GM12878 (cell line): ENCODE results near the gene CHMP4A. TPM values are rescaled to one million over a fixed set of nuclear protein-coding genes. Genes with fewer than 3 reads are reported as not detected.

Experiments used
- ATAC-seq: fragments of 200-7000 bp; cut with Tn5 transposase; 3 replicates; pipeline ENCODE4 v1.9.1; 2020; ENCODE audit warnings: mild to moderate bottlenecking, moderate library complexity
- BruUV-seq: library from RNA; stranded (reverse); fragments of 400-500 nt; replicated peaks from 2 replicates; lab custom pipeline; 2021; lab: Mats Ljungman, UMichigan
- CTCF ChIA-PET: fragments of 300-600 bp; sonication (Branson Sonifier 250); formaldehyde crosslinking; extraction: SDS; loops from one replicate; lab custom pipeline; 2021; ENCODE audit warnings: inconsistent platforms; lab: Yijun Ruan, JAX
- POLR2A ChIA-PET: fragments of 350-600 bp; formaldehyde crosslinking; extraction: SDS; loops from one replicate; lab custom pipeline; 2021; ENCODE audit warnings: inconsistent platforms; lab: Charles Lee
- RAD21 ChIA-PET: fragments of 300-600 bp; sonication (Branson Sonifier 250); formaldehyde crosslinking; loops from one replicate; lab custom pipeline; 2023; ENCODE audit warnings: antibody characterized with exemption; ENCODE audit not compliant: unreplicated experiment; lab: Charles Lee
- SMC1A ChIA-PET: fragments of 300-600 bp; sonication (Branson Sonifier 250); formaldehyde crosslinking; loops from one replicate; lab custom pipeline; 2023; ENCODE audit not compliant: unreplicated experiment, uncharacterized antibody; lab: Charles Lee
- DNase-seq: peaks from one replicate; pipeline ENCODE4 v3.0.0-alpha.2; 2011; ENCODE audit warnings: low read depth, low spot score
- FAIRE-seq: peaks from 3 replicates; lab custom pipeline; 2011; peaks lifted over from hg19 to GRCh38; lab: Jason Lieb, UNC
- H2AFZ ChIP-seq: 2 replicates; pipeline ENCODE4 v1.6.0; 2011; ENCODE audit warnings: low read depth, low read length, control low read depth; ENCODE audit not compliant: control insufficient read depth
- H3K27ac ChIP-seq: 2 replicates; pipeline ENCODE4 v1.5.1; 2011; ENCODE audit warnings: control low read depth; ENCODE audit not compliant: control insufficient read depth, insufficient read depth
- H3K27me3 ChIP-seq, 2 experiments: replicated peaks in 1 of 2; 2 replicates each; pipeline versions ENCODE4 v1.6.0 to v1.6.1; 2011; ENCODE audit warnings: low read length in 1 of 2; ENCODE audit not compliant: control insufficient read depth in 2 of 2, insufficient read depth in 2 of 2
- H3K36me3 ChIP-seq, 2 experiments: 2 replicates each; pipeline ENCODE4 v1.5.1; 2011; ENCODE audit warnings: low read length in 1 of 2; ENCODE audit not compliant: control insufficient read depth in 2 of 2, insufficient read depth in 2 of 2
- H3K4me1 ChIP-seq: 2 replicates; pipeline ENCODE4 v1.6.1; 2011; ENCODE audit warnings: mild to moderate bottlenecking, low read length, moderate library complexity, mixed read lengths; ENCODE audit not compliant: control insufficient read depth, insufficient read depth
- H3K4me2 ChIP-seq: 2 replicates; pipeline ENCODE4 v1.6.0; 2011; ENCODE audit warnings: control low read depth; ENCODE audit not compliant: control insufficient read depth, insufficient read depth
- H3K4me3 ChIP-seq: fragments of 200-600 bp; sonication (generic); 2 replicates; pipeline ENCODE4 v1.5.1; 2016
- H3K79me2 ChIP-seq: 2 replicates; pipeline ENCODE4 v1.6.0; 2011; ENCODE audit warnings: low read length; ENCODE audit not compliant: control insufficient read depth, insufficient read depth
- H3K9ac ChIP-seq: 2 replicates; pipeline ENCODE4 v1.8.0; 2011; ENCODE audit warnings: low read length, control low read depth, mixed read lengths; ENCODE audit not compliant: control insufficient read depth, insufficient read depth
- H3K9me3 ChIP-seq: replicated peaks from 3 replicates; pipeline ENCODE4 v1.5.1; 2011; ENCODE audit warnings: mild to moderate bottlenecking, low read length; ENCODE audit not compliant: control insufficient read depth, insufficient read depth
- H4K20me1 ChIP-seq: 2 replicates; pipeline ENCODE4 v1.6.0; 2011; ENCODE audit not compliant: control insufficient read depth, insufficient read depth
- BACH1 ChIP-seq: fragments of 450-650 bp; IDR thresholded peaks from 2 replicates; pipeline ENCODE4 v1.6.1; 2017; ENCODE audit warnings: mild to moderate bottlenecking, borderline replicate concordance
- BHLHE40 ChIP-seq, 2 experiments: fragments of 450-650 bp in 1 of 2; IDR thresholded peaks; 2 replicates each; pipeline ENCODE4 v1.6.1; 2011 to 2017; ENCODE audit warnings: low read depth in 2 of 2, borderline replicate concordance in 1 of 2, improper control_type of control experiment in 1 of 2, low read length in 1 of 2, mild to moderate bottlenecking in 1 of 2
- BRCA1 ChIP-seq: IDR thresholded peaks from 2 replicates; pipeline ENCODE4 v1.6.1; 2011; ENCODE audit warnings: low read depth, low read length, improper control_type of control experiment
- CREM ChIP-seq: IDR thresholded peaks from 2 replicates; pipeline ENCODE4 v1.6.1; 2014; ENCODE audit warnings: antibody characterized with exemption, low read depth
- HCFC1 ChIP-seq: fragments of 150-350 bp; IDR thresholded peaks from 2 replicates; pipeline ENCODE4 v1.6.1; 2014; ENCODE audit warnings: low read length
- HDGF ChIP-seq: fragments of 450-650 bp; IDR thresholded peaks from 2 replicates; pipeline ENCODE4 v1.6.1; 2016; ENCODE audit warnings: antibody characterized with exemption
- KDM1A ChIP-seq: fragments of 200-600 bp; sonication (generic); IDR thresholded peaks from 2 replicates; pipeline ENCODE4 v1.6.1; 2016; ENCODE audit warnings: borderline replicate concordance
- POLR2A ChIP-seq: IDR thresholded peaks from 2 replicates; pipeline ENCODE4 v1.6.1; 2011; ENCODE audit warnings: low read depth, mild to moderate bottlenecking, low read length
- RB1 ChIP-seq: fragments of 450-650 bp; formaldehyde crosslinking; IDR thresholded peaks from 2 replicates; pipeline ENCODE4 v1.6.1; 2017; ENCODE audit warnings: mild to moderate bottlenecking, borderline replicate concordance
- SIX5 ChIP-seq: IDR thresholded peaks from 2 replicates; pipeline ENCODE4 v1.6.1; 2011; ENCODE audit warnings: mild to moderate bottlenecking, low read depth, low read length, moderate library complexity; ENCODE audit not compliant: severe bottlenecking
- SMAD1 ChIP-seq: fragments of 450-650 bp; IDR thresholded peaks from 2 replicates; pipeline ENCODE4 v1.6.1; 2018; ENCODE audit warnings: mild to moderate bottlenecking, low read depth; ENCODE audit not compliant: partially characterized antibody
- SP1 ChIP-seq: IDR thresholded peaks from one replicate; pipeline ENCODE4 v1.6.1; 2011; ENCODE audit warnings: low read depth, low read length
- TCF12 ChIP-seq: IDR thresholded peaks from 2 replicates; pipeline ENCODE4 v1.6.1; 2011; ENCODE audit warnings: low read depth, mild to moderate bottlenecking, low read length
- YBX1 ChIP-seq: fragments of 450-650 bp; IDR thresholded peaks from 2 replicates; pipeline ENCODE4 v1.6.1; 2016; ENCODE audit warnings: antibody characterized with exemption
- WGBS: methylation state at CpG from one replicate; pipeline ENCODE4 v1.1.6; 2016; ENCODE audit warnings: low lambda C conversion rate; ENCODE audit not compliant: insufficient replicate concordance, insufficient coverage; ENCODE audit errors: missing lambda C conversion rate; 5-methylcytosine and 5-hydroxymethylcytosine counted together
- in situ Hi-C: fragments of 300-500 bp; cut with MboI; formaldehyde crosslinking; loops from 9 replicates; pipeline ENCODE4 v1.14.3; 2018; ENCODE audit warnings: mixed read lengths
- intact Hi-C: fragments of 100-400 bp; cut with micrococcal nuclease; formaldehyde crosslinking; loops from one replicate; pipeline ENCODE4 v1.14.2; 2022; ENCODE audit not compliant: unreplicated experiment
- polyA plus RNA-seq, 11 experiments: library from polyadenylated mRNA; depleted of rRNA in 4 of 11; unstranded in 6 of 11; stranded (reverse) in 5 of 11; fragments of >200 nt; fragmentation: Nextera tagmentation in 4 of 11; fragmentation: Illumina TruSeq in 1 of 11; extraction: Ambion mirVana in 4 of 11; extraction: Trizol in 1 of 11; gene quantifications; 1 replicate in 1 of 11; 2 replicates in 10 of 11; pipeline versions ENCODE4 v1.2.1 to v1.2.3, GENCODE V29; 2011 to 2016; ENCODE audit warnings: inconsistent platforms in 2 of 11, missing spikeins in 2 of 11, low read depth in 1 of 11
- total RNA-seq, 4 experiments: library from RNA; depleted of rRNA in 3 of 4; stranded (reverse); fragments of >200 nt in 3 of 4; fragmentation: Illumina TruSeq in 1 of 4; extraction: Trizol in 1 of 4; gene quantifications; 2 replicates each; pipeline versions ENCODE4 v1.2.1 to v1.2.3, GENCODE V29; 2013 to 2021
- TF ChIP-seq, protein P1 (sequence below): fragments of 450-650 bp; IDR thresholded peaks from 2 replicates; pipeline ENCODE4 v1.6.1; 2017; ENCODE audit warnings: low read depth, mild to moderate bottlenecking, moderate library complexity
- TF ChIP-seq, protein P2 (sequence below): IDR thresholded peaks from 2 replicates; pipeline ENCODE4 v1.6.1; 2012; ENCODE audit warnings: low read depth, low read length, improper control_type of control experiment
- TF ChIP-seq, protein P3 (sequence below): fragments of 450-650 bp; IDR thresholded peaks from 2 replicates; pipeline ENCODE4 v1.6.1; 2017; ENCODE audit warnings: antibody characterized with exemption, mild to moderate bottlenecking, moderate library complexity

The CHMP4A gene
- total and polyA plus RNA-seq, 10 of the 15 experiments (the other 5 are each of a cell fraction or from before 2014, with no cell fraction given): 35.5 to 151 (median 84.7) TPM

DNA sequence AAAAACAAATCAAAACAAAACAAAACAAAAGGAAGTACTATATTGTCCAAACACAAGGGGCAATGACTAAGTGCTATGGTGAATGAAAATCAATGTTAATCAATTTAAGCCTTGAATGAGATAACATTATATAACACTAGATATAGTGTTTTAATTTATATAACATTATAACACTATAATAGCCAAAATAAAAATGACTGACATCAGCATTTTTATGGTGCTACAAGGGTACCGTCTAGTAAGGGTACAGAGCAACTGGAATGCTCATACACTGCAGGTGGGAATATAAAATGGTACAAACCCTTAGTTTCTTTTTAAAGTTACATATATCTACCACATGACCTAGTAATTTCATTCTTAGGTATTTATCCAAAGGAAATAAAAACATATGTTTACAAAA is 13.2 kb upstream of the CHMP4A start:
- Histone ChIP-seq H3K36me3 (no peaks in the 10 kb centered on the region; a peak in 1 of 4 replicates), H3K4me3 (no peak overlapping the region), H3K27me3 (no peaks in the 10 kb centered on the region), H3K4me2 (no peak overlapping the region), H3K4me1 (peaks cover 3% of the 10 kb centered on the region; the same call in 1 of the 2 replicates), H3K9ac (no peak overlapping the region), H2AFZ (no peak overlapping the region), H3K79me2 (peaks cover 13% of the 10 kb centered on the region), H3K27ac (no peak overlapping the region), H3K9me3 (no peaks in the 10 kb centered on the region), H4K20me1 (no peaks in the 10 kb centered on the region)
- ATAC-seq: no peak
- 100% methylated on average over 1 of the region's 1 CpG for WGBS
- ChIA-PET RAD21 (interaction anchor here (1.4 kb wide), 1 partner anchor 16 kb away, joined by 7 read pairs; the partner anchor contains the start of gene TINF2), POLR2A (interaction anchor here (0.7 kb wide), 1 partner anchor 62 kb away, joined by 4 read pairs; no protein-coding TSS in a partner anchor), SMC1A (no interaction called here), CTCF (interaction anchor here (0.8 to 2.7 kb wide), 4 partner anchors 11 to 81 kb away, joined by 3 to 14 read pairs (median 3); partner anchors contain the start of genes CHMP4A, CIDEB, MDP1 and TINF2)
- no peak for FAIRE-seq
- no peak for DNase-seq
- in situ Hi-C loops: no loop called here
- BruUV-seq: no TSS peak
- intact Hi-C loops: no loop called here
- TF ChIP-seq SIX5: no peak
- TF ChIP-seq RB1: no peak
- TF ChIP-seq, protein P1, sequence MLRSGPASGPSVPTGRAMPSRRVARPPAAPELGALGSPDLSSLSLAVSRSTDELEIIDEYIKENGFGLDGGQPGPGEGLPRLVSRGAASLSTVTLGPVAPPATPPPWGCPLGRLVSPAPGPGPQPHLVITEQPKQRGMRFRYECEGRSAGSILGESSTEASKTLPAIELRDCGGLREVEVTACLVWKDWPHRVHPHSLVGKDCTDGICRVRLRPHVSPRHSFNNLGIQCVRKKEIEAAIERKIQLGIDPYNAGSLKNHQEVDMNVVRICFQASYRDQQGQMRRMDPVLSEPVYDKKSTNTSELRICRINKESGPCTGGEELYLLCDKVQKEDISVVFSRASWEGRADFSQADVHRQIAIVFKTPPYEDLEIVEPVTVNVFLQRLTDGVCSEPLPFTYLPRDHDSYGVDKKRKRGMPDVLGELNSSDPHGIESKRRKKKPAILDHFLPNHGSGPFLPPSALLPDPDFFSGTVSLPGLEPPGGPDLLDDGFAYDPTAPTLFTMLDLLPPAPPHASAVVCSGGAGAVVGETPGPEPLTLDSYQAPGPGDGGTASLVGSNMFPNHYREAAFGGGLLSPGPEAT: no peak
- TF ChIP-seq, protein P2, sequence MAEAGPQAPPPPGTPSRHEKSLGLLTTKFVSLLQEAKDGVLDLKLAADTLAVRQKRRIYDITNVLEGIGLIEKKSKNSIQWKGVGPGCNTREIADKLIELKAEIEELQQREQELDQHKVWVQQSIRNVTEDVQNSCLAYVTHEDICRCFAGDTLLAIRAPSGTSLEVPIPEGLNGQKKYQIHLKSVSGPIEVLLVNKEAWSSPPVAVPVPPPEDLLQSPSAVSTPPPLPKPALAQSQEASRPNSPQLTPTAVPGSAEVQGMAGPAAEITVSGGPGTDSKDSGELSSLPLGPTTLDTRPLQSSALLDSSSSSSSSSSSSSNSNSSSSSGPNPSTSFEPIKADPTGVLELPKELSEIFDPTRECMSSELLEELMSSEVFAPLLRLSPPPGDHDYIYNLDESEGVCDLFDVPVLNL: no peak
- no peak for TF ChIP-seq CREM
- no peak for TF ChIP-seq YBX1
- no peak for TF ChIP-seq BRCA1
- TF ChIP-seq POLR2A: no peak
- TF ChIP-seq HDGF: no peak
- no peak for TF ChIP-seq SP1
- TF ChIP-seq TCF12: no peak
- no peak for TF ChIP-seq KDM1A
- TF ChIP-seq, protein P3, sequence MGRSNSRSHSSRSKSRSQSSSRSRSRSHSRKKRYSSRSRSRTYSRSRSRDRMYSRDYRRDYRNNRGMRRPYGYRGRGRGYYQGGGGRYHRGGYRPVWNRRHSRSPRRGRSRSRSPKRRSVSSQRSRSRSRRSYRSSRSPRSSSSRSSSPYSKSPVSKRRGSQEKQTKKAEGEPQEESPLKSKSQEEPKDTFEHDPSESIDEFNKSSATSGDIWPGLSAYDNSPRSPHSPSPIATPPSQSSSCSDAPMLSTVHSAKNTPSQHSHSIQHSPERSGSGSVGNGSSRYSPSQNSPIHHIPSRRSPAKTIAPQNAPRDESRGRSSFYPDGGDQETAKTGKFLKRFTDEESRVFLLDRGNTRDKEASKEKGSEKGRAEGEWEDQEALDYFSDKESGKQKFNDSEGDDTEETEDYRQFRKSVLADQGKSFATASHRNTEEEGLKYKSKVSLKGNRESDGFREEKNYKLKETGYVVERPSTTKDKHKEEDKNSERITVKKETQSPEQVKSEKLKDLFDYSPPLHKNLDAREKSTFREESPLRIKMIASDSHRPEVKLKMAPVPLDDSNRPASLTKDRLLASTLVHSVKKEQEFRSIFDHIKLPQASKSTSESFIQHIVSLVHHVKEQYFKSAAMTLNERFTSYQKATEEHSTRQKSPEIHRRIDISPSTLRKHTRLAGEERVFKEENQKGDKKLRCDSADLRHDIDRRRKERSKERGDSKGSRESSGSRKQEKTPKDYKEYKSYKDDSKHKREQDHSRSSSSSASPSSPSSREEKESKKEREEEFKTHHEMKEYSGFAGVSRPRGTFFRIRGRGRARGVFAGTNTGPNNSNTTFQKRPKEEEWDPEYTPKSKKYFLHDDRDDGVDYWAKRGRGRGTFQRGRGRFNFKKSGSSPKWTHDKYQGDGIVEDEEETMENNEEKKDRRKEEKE: no peak
- no peak for TF ChIP-seq BACH1
- no peak for TF ChIP-seq SMAD1
- TF ChIP-seq HCFC1: no peak
- no peak for TF ChIP-seq BHLHE40 (IDR thresholded peaks at IDR 0.05; ENCODE audit: borderline replicate concordance in 1 of 2, low read depth in 2 of 2, low read length in 1 of 2)
- TF ChIP-seq, all 136 proteins: peak for 0
